Neutrophil (primary cell): Measurements from ENCODE around the gene OBP2B.
"Not testable (repeated sequence)": the region's sequence is repeated elsewhere in the genome, so short reads cannot be mapped to it uniquely, and the experiment has no call there.

Experiments used
- H3K27ac ChIP-seq: fragments of 200-600 bp; sonication (generic); 2 replicates; pipeline ENCODE4 v1.5.1; 2016; ENCODE audit warnings: mild to moderate bottlenecking, moderate library complexity
- H3K27me3 ChIP-seq: fragments of 200-600 bp; sonication (generic); 2 replicates; pipeline ENCODE4 v1.6.0; 2016; ENCODE audit warnings: mild to moderate bottlenecking
- H3K36me3 ChIP-seq: fragments of 200-600 bp; sonication (generic); 2 replicates; pipeline ENCODE4 v1.5.1; 2017
- H3K4me1 ChIP-seq, 2 experiments: fragments of 200-600 bp in 1 of 2; sonication (generic) in 1 of 2; 1 replicate in 1 of 2; 2 replicates in 1 of 2; pipeline versions ENCODE4 v1.5.1 to v1.6.1; 2013 to 2016; ENCODE audit warnings: low read depth in 1 of 2, low read length in 1 of 2, mild to moderate bottlenecking in 1 of 2, moderate library complexity in 1 of 2; ENCODE audit not compliant: control insufficient read depth in 1 of 2, insufficient read depth in 1 of 2
- H3K4me3 ChIP-seq, 2 experiments: fragments of 200-600 bp in 1 of 2; sonication (generic) in 1 of 2; 1 replicate in 1 of 2; 2 replicates in 1 of 2; pipeline ENCODE4 v1.5.1; 2013 to 2016; ENCODE audit warnings: low read depth in 1 of 2, low read length in 1 of 2, mild to moderate bottlenecking in 1 of 2, moderate library complexity in 1 of 2
- H3K9me3 ChIP-seq: fragments of 200-600 bp; sonication (generic); 2 replicates; pipeline ENCODE4 v1.5.1; 2016
- CTCF ChIP-seq: fragments of 200-600 bp; sonication (generic); IDR thresholded peaks from 2 replicates; pipeline ENCODE4 v1.5.1; 2016; ENCODE audit warnings: antibody characterized with exemption

Gene OBP2B

GRCh38 chr9:133208880-133209300, at the start of gene OBP2B:
Gene OBP2B, minus strand, starts transcription at chr9:133209250. Its CDS starts 51 bp downstream, at chr9:133209199.
- H3K27me3 ChIP-seq: peaks cover 22% of the 10 kb centered on the region
- not testable (repeated sequence) for H3K27ac ChIP-seq, H3K36me3 ChIP-seq, H3K9me3 ChIP-seq, H3K4me3 ChIP-seq, H3K4me1 ChIP-seq

GRCh38 chr9:133258061-133259015, 49.3 kb upstream of the OBP2B start:
- Histone ChIP-seq H3K4me3 (no peak overlapping the region), H3K9me3 (no peaks in the 10 kb centered on the region), H3K27me3 (no peaks in the 10 kb centered on the region), H3K27ac (no peak overlapping the region), H3K4me1 (no peaks in the 10 kb centered on the region), H3K36me3 (no peaks in the 10 kb centered on the region)
- TF ChIP-seq CTCF: no peak

GRCh38 chr9:133257465-133257956, 48.5 kb upstream of the OBP2B start:
- TF ChIP-seq CTCF: no peak
- no peaks in the 10 kb centered on the region for H3K4me1 ChIP-seq
- H3K36me3 ChIP-seq: no peaks in the 10 kb centered on the region

GRCh38 chr9:133256686-133257091, 47.6 kb upstream of the OBP2B start:
- Histone ChIP-seq H3K36me3 (no peaks in the 10 kb centered on the region), H3K27me3 (no peaks in the 10 kb centered on the region), H3K4me3 (no peak overlapping the region), H3K9me3 (no peaks in the 10 kb centered on the region), H3K27ac (no peak overlapping the region), H3K4me1 (no peaks in the 10 kb centered on the region)
- TF ChIP-seq CTCF: no peak

More at GRCh38 chr9:133257465-133257956, 48.5 kb upstream of the OBP2B start:
- no peak overlapping the region for H3K27ac ChIP-seq
- H3K27me3 ChIP-seq: no peaks in the 10 kb centered on the region
- no peaks in the 10 kb centered on the region for H3K9me3 ChIP-seq
- H3K4me3 ChIP-seq: no peak overlapping the region

- Histone ChIP-seq H3K4me3 (no peak overlapping the region), H3K27me3 (no peaks in the 10 kb centered on the region), H3K27ac (no peak overlapping the region), H3K36me3 (no peaks in the 10 kb centered on the region), H3K4me1 (no peaks in the 10 kb centered on the region), H3K9me3 (no peaks in the 10 kb centered on the region)
- no peak for TF ChIP-seq CTCF
Observed at GRCh38 chr9:133256136-133256461, 47.0 kb upstream of the OBP2B start.

GRCh38 chr9:133255371-133256135, 46.5 kb upstream of the OBP2B start:
- no peaks in the 10 kb centered on the region for H3K9me3 ChIP-seq
- no peak for TF ChIP-seq CTCF
- H3K4me3 ChIP-seq: no peak overlapping the region

More at GRCh38 chr9:133255371-133256135, 46.5 kb upstream of the OBP2B start:
- H3K4me1 ChIP-seq: no peaks in the 10 kb centered on the region
- no peak overlapping the region for H3K27ac ChIP-seq
- H3K36me3 ChIP-seq: no peaks in the 10 kb centered on the region
- H3K27me3 ChIP-seq: no peaks in the 10 kb centered on the region
